8988T (cell line): ENCODE data around the gene IPO13.

Experiments used
- DNase-seq: peaks from one replicate; pipeline ENCODE4 v3.0.0; 2011

The IPO13 gene

GRCh38 chr1:44015206-44015605, 68.5 kb downstream of the IPO13 start:
- no peak for DNase-seq

- DNase-seq: no peak
Observed at GRCh38 chr1:44016041-44016889, 69.5 kb downstream of the IPO13 start.

GRCh38 chr1:44016890-44017400, 70.2 kb downstream of the IPO13 start:
- DNase-seq: no peak
